ENCODE measurements around the gene ARFGAP1.
"Not testable (repeated sequence)": the region's sequence is repeated elsewhere in the genome, so short reads cannot be mapped to it uniquely, and the experiment has no call there.

The ARFGAP1 gene

DNA sequence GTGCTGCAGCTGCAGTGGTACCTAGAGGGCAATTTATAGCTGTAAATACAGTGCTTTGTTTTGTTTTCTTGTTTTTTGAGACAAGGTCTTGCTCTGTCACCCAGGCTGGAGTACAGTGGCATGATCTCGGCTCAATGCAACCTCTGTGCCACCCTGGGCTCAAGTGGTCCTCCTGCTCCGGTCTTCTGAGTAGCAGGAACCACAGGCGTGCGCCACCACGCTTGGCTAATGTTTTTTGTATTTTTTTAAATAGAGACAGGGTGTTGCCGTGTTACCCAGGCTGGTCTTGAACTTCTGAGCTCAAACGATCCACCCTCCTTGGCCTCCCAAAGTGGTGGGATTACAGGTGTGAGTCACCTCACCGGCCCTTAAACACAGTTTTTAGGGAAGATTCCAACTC is 61.7 kb downstream of the ARFGAP1 start:
- no peak overlapping the region for H3K4me3 ChIP-seq (ENCODE audit: low read depth in 1 of 2, low read length in 2 of 2)
- H3K27ac ChIP-seq (ENCODE audit: low read length): no peak overlapping the region
- TF ChIP-seq, protein P1, sequence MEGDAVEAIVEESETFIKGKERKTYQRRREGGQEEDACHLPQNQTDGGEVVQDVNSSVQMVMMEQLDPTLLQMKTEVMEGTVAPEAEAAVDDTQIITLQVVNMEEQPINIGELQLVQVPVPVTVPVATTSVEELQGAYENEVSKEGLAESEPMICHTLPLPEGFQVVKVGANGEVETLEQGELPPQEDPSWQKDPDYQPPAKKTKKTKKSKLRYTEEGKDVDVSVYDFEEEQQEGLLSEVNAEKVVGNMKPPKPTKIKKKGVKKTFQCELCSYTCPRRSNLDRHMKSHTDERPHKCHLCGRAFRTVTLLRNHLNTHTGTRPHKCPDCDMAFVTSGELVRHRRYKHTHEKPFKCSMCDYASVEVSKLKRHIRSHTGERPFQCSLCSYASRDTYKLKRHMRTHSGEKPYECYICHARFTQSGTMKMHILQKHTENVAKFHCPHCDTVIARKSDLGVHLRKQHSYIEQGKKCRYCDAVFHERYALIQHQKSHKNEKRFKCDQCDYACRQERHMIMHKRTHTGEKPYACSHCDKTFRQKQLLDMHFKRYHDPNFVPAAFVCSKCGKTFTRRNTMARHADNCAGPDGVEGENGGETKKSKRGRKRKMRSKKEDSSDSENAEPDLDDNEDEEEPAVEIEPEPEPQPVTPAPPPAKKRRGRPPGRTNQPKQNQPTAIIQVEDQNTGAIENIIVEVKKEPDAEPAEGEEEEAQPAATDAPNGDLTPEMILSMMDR (IDR thresholded peaks at IDR 0.05; ENCODE audit: borderline replicate concordance, extremely low read depth, low read length, poor library complexity, severe bottlenecking): no peak
- TF ChIP-seq EZH2 (IDR thresholded peaks at IDR 0.05; ENCODE audit: borderline replicate concordance, low read depth, low read length, severe bottlenecking): no peak
- no peak overlapping the region for H2AFZ ChIP-seq (ENCODE audit: low read depth, low read length)
- DNase-seq (no peak), ATAC-seq (ENCODE audit: insufficient read depth, low read depth) (no peak)
- H3K36me3 ChIP-seq (ENCODE audit: insufficient read depth, low read length): no peaks in the 10 kb centered on the region
- H3K27me3 ChIP-seq (ENCODE audit: insufficient read depth, low read length, poor library complexity): peaks cover 7% of the 10 kb centered on the region
- H3K79me2 ChIP-seq (ENCODE audit: insufficient read depth, low read length): no peaks in the 10 kb centered on the region
- H3K9me3 ChIP-seq (ENCODE audit: insufficient read depth, low read length, severe bottlenecking): peaks cover 4% of the 10 kb centered on the region
- no peak overlapping the region for H3K4me2 ChIP-seq (ENCODE audit: insufficient read depth, low read length)
- H3K4me1 ChIP-seq (ENCODE audit: insufficient read depth, low read length): no peaks in the 10 kb centered on the region
- no peak overlapping the region for H3K9ac ChIP-seq (ENCODE audit: low read depth, low read length)
- no peaks in the 10 kb centered on the region for H4K20me1 ChIP-seq (ENCODE audit: insufficient read depth, low read length)

DNA sequence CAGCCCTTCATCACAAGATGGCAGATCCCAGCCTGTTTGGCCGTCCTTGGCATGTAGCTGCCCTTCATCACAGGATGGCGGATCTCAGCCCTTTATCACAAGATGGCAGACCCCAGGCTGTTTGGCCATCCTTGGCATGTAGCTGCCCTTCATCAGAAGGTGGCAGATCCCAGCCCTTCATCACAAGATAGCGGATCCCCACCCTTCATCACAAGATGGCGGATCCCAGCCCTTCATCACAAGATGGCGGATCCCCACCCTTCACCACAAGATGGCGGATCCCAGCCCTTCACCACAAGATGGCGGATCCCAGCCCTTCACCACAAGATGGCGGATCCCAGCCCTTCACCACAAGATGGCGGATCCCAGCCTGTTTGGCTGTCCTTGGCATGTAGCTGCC is 62.4 kb downstream of the ARFGAP1 start:
- H2AFZ ChIP-seq (ENCODE audit: low read depth, low read length); H3K36me3 ChIP-seq (ENCODE audit: insufficient read depth, low read length); ATAC-seq (ENCODE audit: insufficient read depth, low read depth): not testable (repeated sequence)

DNA sequence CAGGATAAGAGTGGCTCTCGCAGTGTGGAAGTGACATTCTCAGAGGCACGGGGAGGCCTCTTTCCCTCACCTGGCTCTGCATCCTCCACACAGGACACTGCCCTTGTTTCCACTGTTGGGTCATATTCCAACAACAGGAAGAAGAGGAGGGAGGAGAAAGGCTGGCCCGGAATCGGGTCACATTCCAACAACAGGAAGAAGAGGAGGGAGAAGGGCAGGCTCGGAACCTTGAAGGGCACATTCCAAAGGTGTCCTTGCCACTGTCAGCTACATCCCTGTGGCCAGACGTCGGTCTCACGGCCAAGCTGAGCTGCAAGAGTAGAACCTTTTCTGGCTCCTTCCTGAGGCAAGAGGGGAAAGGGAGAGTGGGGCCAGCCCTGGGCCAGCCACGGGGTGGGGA is 63.1 kb downstream of the ARFGAP1 start:
- H2AFZ ChIP-seq (ENCODE audit: low read depth, low read length): no peak overlapping the region
- ATAC-seq (ENCODE audit: insufficient read depth, low read depth): no peak
- H3K9ac ChIP-seq (ENCODE audit: low read depth, low read length): no peak overlapping the region
- H3K4me1 ChIP-seq (ENCODE audit: insufficient read depth, low read length): no peaks in the 10 kb centered on the region
- peaks cover 7% of the 10 kb centered on the region for H3K27me3 ChIP-seq (ENCODE audit: insufficient read depth, low read length, poor library complexity)
- H3K79me2 ChIP-seq (ENCODE audit: insufficient read depth, low read length): no peaks in the 10 kb centered on the region
- H3K27ac ChIP-seq (ENCODE audit: low read length): no peak overlapping the region
- no peak overlapping the region for H3K4me2 ChIP-seq (ENCODE audit: insufficient read depth, low read length)
- TF ChIP-seq, protein P1 (IDR thresholded peaks at IDR 0.05; ENCODE audit: borderline replicate concordance, extremely low read depth, low read length, poor library complexity, severe bottlenecking): no peak
- TF ChIP-seq EZH2 (IDR thresholded peaks at IDR 0.05; ENCODE audit: borderline replicate concordance, low read depth, low read length, severe bottlenecking): no peak
- no peak overlapping the region for H3K4me3 ChIP-seq (ENCODE audit: low read depth in 1 of 2, low read length in 2 of 2)
- no peaks in the 10 kb centered on the region for H3K36me3 ChIP-seq (ENCODE audit: insufficient read depth, low read length)
- H3K9me3 ChIP-seq (ENCODE audit: insufficient read depth, low read length, severe bottlenecking): peaks cover 4% of the 10 kb centered on the region
- no peak for DNase-seq
- H4K20me1 ChIP-seq (ENCODE audit: insufficient read depth, low read length): no peaks in the 10 kb centered on the region

More for the DNA sequence above, 62.4 kb downstream of the ARFGAP1 start:
- H3K4me1 ChIP-seq (ENCODE audit: insufficient read depth, low read length); H3K9me3 ChIP-seq (ENCODE audit: insufficient read depth, low read length, severe bottlenecking); H3K4me2 ChIP-seq (ENCODE audit: insufficient read depth, low read length); H3K9ac ChIP-seq (ENCODE audit: low read depth, low read length); H3K4me3 ChIP-seq (ENCODE audit: low read depth in 1 of 2, low read length in 2 of 2); H3K27ac ChIP-seq (ENCODE audit: low read length); H3K27me3 ChIP-seq (ENCODE audit: insufficient read depth, low read length, poor library complexity); H4K20me1 ChIP-seq (ENCODE audit: insufficient read depth, low read length); DNase-seq; H3K79me2 ChIP-seq (ENCODE audit: insufficient read depth, low read length): not testable (repeated sequence)

DNA sequence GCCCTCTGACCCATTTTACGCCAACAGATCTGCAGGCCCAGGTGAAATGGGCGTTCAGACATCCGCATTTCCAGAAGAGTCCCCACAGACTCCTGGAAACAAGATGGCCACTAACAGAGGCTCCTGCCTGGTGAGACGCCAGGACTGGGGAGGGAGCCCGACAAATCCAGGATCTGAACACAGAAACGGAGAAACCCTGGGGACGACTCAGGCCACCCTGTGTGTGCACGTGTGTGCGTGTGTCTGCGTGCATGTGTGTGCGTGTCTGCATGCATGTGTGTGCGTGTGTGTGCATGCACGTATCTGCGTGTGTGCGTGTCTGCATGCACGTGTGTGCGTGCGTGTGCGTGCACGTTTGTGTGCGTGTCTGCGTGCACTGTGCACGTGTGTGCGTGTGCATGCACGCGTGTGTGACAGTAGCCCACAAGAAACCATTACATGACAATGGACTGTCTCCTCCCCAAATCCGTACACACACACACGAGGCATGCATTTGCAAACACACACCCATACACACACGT is 63.7 kb downstream of the ARFGAP1 start:
- ATAC-seq (ENCODE audit: insufficient read depth, low read depth): no peak
- no peaks in the 10 kb centered on the region for H4K20me1 ChIP-seq (ENCODE audit: insufficient read depth, low read length)
- no peaks in the 10 kb centered on the region for H3K79me2 ChIP-seq (ENCODE audit: insufficient read depth, low read length)
- no peak overlapping the region for H3K27ac ChIP-seq (ENCODE audit: low read length)
- no peak overlapping the region for H3K9ac ChIP-seq (ENCODE audit: low read depth, low read length)
- H3K4me1 ChIP-seq (ENCODE audit: insufficient read depth, low read length): no peaks in the 10 kb centered on the region
- H3K27me3 ChIP-seq (ENCODE audit: insufficient read depth, low read length, poor library complexity): peaks cover 7% of the 10 kb centered on the region
- H3K4me2 ChIP-seq (ENCODE audit: insufficient read depth, low read length): no peak overlapping the region
- DNase-seq: no peak
- TF ChIP-seq, protein P1 (IDR thresholded peaks at IDR 0.05; ENCODE audit: borderline replicate concordance, extremely low read depth, low read length, poor library complexity, severe bottlenecking): no peak
- no peak for TF ChIP-seq EZH2 (IDR thresholded peaks at IDR 0.05; ENCODE audit: borderline replicate concordance, low read depth, low read length, severe bottlenecking)
- peaks cover 4% of the 10 kb centered on the region for H3K9me3 ChIP-seq (ENCODE audit: insufficient read depth, low read length, severe bottlenecking)
- H3K36me3 ChIP-seq (ENCODE audit: insufficient read depth, low read length): no peaks in the 10 kb centered on the region
- H2AFZ ChIP-seq (ENCODE audit: low read depth, low read length): no peak overlapping the region
- H3K4me3 ChIP-seq (ENCODE audit: low read depth in 1 of 2, low read length in 2 of 2): no peak overlapping the region

All from DND-41 (cell line).